Esophagus mucosa (tissue), 1 donor: ENCODE results near the gene RGP1. TPM values are rescaled to one million over a fixed set of nuclear protein-coding genes. Genes with fewer than 3 reads are reported as not detected.
A peak's percentile ranks its signal among the peaks of the same experiment; 100 is the strongest.

Source experiments
- ATAC-seq: fragments of 200-7000 bp; cut with Tn5 transposase; one replicate; pipeline ENCODE4 v1.9.1; 2020
- total RNA-seq: library from RNA; stranded (reverse); gene quantifications from one replicate; pipeline ENCODE4 v1.2.4, GENCODE V29; 2023
- donor health status: DM: yes; HTN: yes; CAD: no.

RGP1 gene
- 17.4 TPM for total RNA-seq

GRCh38 chr9:35748858-35749514 is at the start of gene RGP1, which contains the start of gene GBA2:
TSS of gene RGP1 (plus strand) at chr9:35749287. CDS start at chr9:35749756, 469 bp downstream.
TSS of gene GBA2 (minus strand) at chr9:35749228. CDS start at chr9:35748704, 524 bp downstream.
- ATAC-seq = peak; percentile 83

- no peak for ATAC-seq
Measured at GRCh38 chr9:35700031-35700430, 49.1 kb upstream of the RGP1 start.

- no peak for ATAC-seq
Measured at GRCh38 chr9:35700942-35701341, 48.1 kb upstream of the RGP1 start.

DNA sequence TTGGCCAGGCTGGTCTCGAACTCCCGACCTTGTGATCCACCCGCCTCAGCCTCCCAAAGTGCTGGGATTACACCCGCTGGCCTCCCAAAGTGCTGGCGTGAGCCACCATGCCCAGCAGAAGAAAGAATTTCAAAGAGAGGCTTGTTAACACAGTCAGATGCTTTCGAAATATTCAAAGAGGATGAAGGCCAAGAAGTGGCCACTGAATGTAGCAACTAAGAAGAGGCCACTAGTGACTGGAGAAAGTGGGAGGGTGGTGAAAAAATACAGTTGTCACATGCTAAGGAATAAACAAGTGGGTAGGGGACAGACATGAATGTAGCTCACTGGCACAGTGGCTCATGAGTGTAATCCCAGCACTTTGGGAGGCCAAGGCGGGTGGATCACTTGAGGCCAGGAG is 46.4 kb upstream of the RGP1 start:
- ATAC-seq = no peak

DNA sequence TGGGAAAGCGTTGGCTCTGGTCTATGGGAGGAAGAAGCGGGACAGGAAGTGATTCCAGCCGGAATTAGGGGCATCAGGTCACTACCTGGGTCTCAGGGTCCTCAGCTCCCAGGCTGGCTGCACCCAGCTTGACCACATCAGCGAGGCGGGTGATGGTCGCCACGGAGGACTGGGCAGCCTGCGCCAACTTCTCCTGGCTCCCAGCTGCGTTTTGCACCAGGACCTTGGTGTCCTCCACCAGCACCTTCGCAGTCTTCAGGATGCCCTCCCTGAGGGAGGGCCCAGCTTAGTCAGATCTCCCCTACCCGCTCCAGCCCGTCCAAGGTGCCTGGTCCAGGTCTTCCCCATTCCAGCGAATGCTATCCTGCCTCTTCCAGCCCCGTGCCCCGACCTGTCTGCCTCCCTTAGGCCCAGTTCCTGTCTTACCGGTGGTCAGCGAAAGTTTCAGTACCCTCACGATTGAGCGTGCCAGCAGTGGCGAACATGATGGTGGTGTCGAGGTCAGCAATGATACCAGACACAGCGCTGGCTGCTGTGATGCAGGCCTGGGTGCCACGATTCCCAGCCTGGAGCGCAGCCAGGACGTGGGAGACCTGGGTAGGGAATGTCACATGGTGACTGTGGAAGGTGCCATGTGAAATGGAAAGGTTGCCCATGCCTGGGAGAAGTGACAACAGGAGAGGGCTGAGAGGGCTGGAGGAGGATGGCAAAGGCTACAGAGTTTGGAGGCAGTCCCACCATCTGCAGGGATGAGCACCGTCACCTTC is 45.0 kb upstream of the RGP1 start:
- ATAC-seq = no peak

DNA sequence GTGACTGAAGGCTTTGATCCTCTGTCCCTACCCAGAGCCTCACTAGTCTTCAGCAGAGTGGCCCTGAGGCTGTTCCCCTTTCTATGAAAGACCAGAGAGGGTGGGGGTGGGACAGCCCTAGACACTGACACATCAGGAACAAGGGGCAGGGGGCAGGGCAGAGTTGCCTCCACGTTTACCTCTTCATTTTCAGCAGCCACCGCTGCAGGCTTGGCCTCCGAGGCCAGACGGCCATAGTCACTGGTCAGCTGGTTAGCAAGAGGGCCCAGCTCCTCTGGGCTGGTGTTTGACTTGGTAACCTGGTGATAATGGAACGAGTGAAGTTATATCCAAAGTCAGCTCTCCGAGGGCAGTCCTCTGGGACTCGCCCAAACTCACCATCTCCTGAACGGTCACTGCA is 43.7 kb upstream of the RGP1 start:
- ATAC-seq = no peak

- ATAC-seq = peak; percentile 9
Measured at GRCh38 chr9:35705836-35706430, 43.2 kb upstream of the RGP1 start.

DNA sequence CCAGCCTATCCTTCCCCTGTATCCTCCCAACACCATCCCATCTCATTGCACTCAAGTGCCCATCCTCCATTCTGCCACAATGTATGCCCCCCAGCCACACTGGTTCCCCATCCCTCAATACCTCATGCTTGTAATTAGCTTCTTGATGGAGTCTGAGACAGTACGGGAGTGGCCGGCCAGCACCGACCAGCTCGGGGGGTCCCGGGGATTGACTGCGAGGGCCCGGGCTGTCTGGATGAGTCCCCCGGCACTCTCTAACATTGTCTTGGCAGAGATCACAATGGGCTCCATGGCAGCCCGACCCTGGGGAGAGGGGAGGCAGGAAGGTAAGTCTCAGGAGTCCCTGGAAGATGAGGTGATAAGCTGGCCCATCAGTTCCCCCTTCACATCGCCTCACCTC is 42.1 kb upstream of the RGP1 start:
- ATAC-seq = no peak

DNA sequence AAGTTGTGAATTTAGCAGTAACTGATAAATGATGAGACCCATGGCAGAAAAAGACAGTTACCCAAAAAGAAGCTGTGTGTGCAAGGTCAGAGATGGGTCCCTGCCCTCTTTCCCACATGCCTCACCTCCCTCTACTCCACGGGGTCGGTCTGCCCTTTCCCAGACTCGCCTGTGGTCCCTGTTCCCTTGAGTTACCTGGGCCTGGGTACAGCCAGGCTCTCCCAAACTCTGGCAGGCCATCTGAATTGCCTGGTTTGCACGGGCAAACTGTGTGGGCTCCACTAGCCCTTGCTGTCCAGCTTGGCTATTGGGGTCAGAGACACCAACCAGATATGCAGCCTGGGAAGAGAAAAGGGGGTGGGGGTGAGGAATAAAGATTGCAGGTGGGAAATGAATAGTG is 40.9 kb upstream of the RGP1 start:
- no peak for ATAC-seq

GRCh38 chr9:35710818-35711500 is 38.1 kb upstream of the RGP1 start:
- no peak for ATAC-seq

- no peak for ATAC-seq
Measured at GRCh38 chr9:35711501-35712428, 37.3 kb upstream of the RGP1 start.

GRCh38 chr9:35712762-35713400 is 36.2 kb upstream of the RGP1 start:
- no peak for ATAC-seq

GRCh38 chr9:35713578-35713977 is 35.5 kb upstream of the RGP1 start:
- ATAC-seq = no peak

GRCh38 chr9:35714123-35714522 is 35.0 kb upstream of the RGP1 start:
- ATAC-seq = no peak

GRCh38 chr9:35714579-35715252 is 34.4 kb upstream of the RGP1 start:
- no peak for ATAC-seq

- ATAC-seq = no peak
Measured at GRCh38 chr9:35716230-35716629, 32.9 kb upstream of the RGP1 start.

DNA sequence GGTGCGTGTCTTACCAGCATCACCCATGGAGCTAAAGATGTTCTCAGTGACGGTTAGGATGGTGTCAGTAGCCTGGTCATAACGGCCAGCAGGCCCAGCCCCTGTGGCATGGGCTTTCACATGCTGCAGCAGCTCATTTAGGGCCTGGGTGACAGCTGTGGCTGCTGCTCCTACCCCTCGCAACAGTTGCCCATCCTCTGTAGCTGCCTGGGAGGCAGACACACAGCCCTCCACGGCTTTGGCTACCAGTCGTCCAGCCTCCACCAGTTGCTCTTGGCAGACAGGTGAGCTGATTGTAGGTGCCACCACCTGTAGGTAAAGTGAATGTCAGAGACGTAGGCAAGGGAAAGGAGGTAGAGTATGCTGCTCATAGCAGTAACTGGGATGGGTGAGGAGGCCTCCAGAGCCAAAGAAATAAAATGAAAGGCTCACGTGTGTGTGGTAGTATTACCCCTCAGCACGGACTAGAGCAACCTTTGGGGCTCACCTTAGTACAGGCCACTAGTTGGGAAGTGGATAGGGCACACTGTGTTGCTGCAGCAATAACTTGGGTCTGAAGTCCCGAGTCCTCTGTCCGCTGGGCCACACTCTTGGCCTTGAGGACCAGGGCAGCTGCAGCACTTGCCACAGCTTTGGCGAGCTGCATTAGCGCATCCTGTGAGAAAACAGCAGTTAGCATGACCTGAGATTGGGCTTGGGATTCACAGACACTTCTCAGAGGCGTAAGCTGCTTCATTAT is 31.8 kb upstream of the RGP1 start:
- ATAC-seq = no peak

DNA sequence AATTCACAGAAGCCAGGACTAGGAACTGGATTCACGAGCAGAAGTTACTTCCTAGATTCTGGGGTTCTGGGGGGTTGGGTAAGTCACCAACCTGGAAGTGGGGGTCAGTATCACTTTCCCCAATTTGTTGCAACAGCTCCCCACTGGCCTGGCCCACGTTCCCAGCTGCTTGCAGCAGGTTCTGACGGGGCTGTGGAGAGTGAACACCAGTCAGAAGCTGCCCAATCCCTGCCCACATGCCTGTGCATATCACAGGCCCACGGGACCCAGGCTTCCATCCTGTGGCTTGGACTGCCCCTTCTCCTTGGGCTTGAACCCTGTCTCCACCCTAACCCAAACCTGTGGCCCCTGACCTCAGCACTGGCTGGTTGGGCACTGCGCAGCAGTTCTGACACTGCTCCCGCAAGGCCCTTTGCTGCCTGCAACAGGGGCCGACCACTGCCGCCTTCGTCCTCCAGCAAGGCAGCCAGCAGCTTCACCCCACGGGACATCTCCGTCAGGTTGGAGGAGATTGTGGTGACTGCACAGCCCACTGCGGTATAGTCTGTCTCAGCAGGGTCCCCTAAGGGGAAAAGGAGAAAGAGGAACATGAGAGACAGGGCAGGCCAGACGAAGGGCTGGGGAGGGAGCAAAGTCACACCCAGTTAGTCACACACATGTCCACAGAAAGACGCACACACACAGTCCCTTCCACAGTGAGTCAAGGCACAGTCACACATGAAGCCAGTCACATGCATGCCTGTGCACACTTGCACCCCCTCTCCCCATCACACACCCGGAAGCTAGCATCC is 30.2 kb upstream of the RGP1 start:
- ATAC-seq = peak; percentile 93

GRCh38 chr9:35719546-35719945 is 29.5 kb upstream of the RGP1 start:
- ATAC-seq = no peak
